H9 (cell line): ENCODE measurements around the gene OR2Z1. TPM values are rescaled to one million over a fixed set of nuclear protein-coding genes. Genes with fewer than 3 reads are reported as not detected.

Experiments used
- DNase-seq: peaks from one replicate; pipeline ENCODE4 v3.0.0-alpha.2; 2017
- H2AFZ ChIP-seq: one replicate; pipeline ENCODE4 v1.6.1; 2013; ENCODE audit warnings: mild to moderate bottlenecking, low read length, control low read depth, moderate library complexity
- H2AK5ac ChIP-seq: 2 replicates; pipeline ENCODE4 v1.6.1; 2013; ENCODE audit warnings: low read length, control low read depth, mixed read lengths; ENCODE audit not compliant: insufficient read length
- H2BK120ac ChIP-seq: one replicate; pipeline ENCODE4 v1.6.1; 2013; ENCODE audit warnings: low read depth, mild to moderate bottlenecking, low read length, control low read depth, inconsistent platforms; ENCODE audit not compliant: poor library complexity, severe bottlenecking
- H2BK12ac ChIP-seq: 2 replicates; pipeline ENCODE4 v1.6.1; 2013; ENCODE audit warnings: low read length, control low read depth, mixed read lengths, low read depth; ENCODE audit not compliant: insufficient read length
- H2BK15ac ChIP-seq: 2 replicates; pipeline ENCODE4 v1.6.1; 2013; ENCODE audit warnings: low read depth, low read length, control low read depth
- H2BK20ac ChIP-seq: one replicate; pipeline ENCODE4 v1.6.1; 2013; ENCODE audit warnings: low read depth, mild to moderate bottlenecking, low read length, control low read depth, inconsistent platforms; ENCODE audit not compliant: poor library complexity, severe bottlenecking
- H2BK5ac ChIP-seq: 2 replicates; pipeline ENCODE4 v1.6.1; 2013; ENCODE audit warnings: low read length, control low read depth, mixed read lengths; ENCODE audit not compliant: insufficient read length
- H3K14ac ChIP-seq: 2 replicates; pipeline ENCODE4 v1.6.1; 2013; ENCODE audit warnings: low read length, control low read depth; ENCODE audit not compliant: insufficient read depth
- H3K18ac ChIP-seq: 2 replicates; pipeline ENCODE4 v1.6.1; 2013; ENCODE audit warnings: low read depth, mild to moderate bottlenecking, mixed read lengths, low read length, control low read depth; ENCODE audit not compliant: insufficient read length
- H3K23ac ChIP-seq: 2 replicates; pipeline ENCODE4 v1.6.1; 2013; ENCODE audit warnings: low read length, control low read depth, mixed read lengths, low read depth; ENCODE audit not compliant: insufficient read length
- H3K23me2 ChIP-seq: 2 replicates; pipeline ENCODE4 v1.6.1; 2013; ENCODE audit warnings: low read depth, mild to moderate bottlenecking, mixed read lengths, low read length, control low read depth; ENCODE audit not compliant: insufficient read length, poor library complexity, severe bottlenecking
- H3K27ac ChIP-seq: 2 replicates; pipeline ENCODE4 v1.5.1; 2013; ENCODE audit warnings: low read length, control low read depth, mixed read lengths, low read depth; ENCODE audit not compliant: insufficient read length
- H3K27me3 ChIP-seq: 2 replicates; pipeline ENCODE4 v1.6.1; 2013; ENCODE audit warnings: low read length, control low read depth, inconsistent platforms; ENCODE audit not compliant: insufficient read depth
- H3K4ac ChIP-seq: 2 replicates; pipeline ENCODE4 v1.6.1; 2013; ENCODE audit warnings: low read depth, mild to moderate bottlenecking, control low read depth, inconsistent platforms, low read length, moderate library complexity
- H3K4me1 ChIP-seq: 2 replicates; pipeline ENCODE4 v1.6.1; 2013; ENCODE audit warnings: low read length, control low read depth, inconsistent platforms; ENCODE audit not compliant: insufficient read depth
- H3K4me2 ChIP-seq: 2 replicates; pipeline ENCODE4 v1.6.1; 2013; ENCODE audit warnings: low read length, control low read depth, mixed read lengths; ENCODE audit not compliant: insufficient read length, insufficient read depth
- H3K56ac ChIP-seq: 2 replicates; pipeline ENCODE4 v1.6.1; 2013; ENCODE audit warnings: low read depth, mild to moderate bottlenecking, mixed read lengths, low read length, control low read depth; ENCODE audit not compliant: insufficient read length
- H3K79me1 ChIP-seq: 2 replicates; pipeline ENCODE4 v1.6.1; 2013; ENCODE audit warnings: low read depth, mild to moderate bottlenecking, moderate library complexity, low read length, control low read depth, inconsistent platforms; ENCODE audit not compliant: insufficient read depth, poor library complexity, severe bottlenecking
- H3K79me2 ChIP-seq: 2 replicates; pipeline ENCODE4 v1.6.1; 2013; ENCODE audit warnings: low read length, control low read depth, inconsistent platforms; ENCODE audit not compliant: insufficient read depth
- H3K9ac ChIP-seq: 2 replicates; pipeline ENCODE4 v1.6.1; 2013; ENCODE audit warnings: low read length, control low read depth, mixed read lengths; ENCODE audit not compliant: insufficient read length; ENCODE audit errors: extremely low read depth
- H3K9me3 ChIP-seq: one replicate; pipeline ENCODE4 v1.6.1; 2013; ENCODE audit warnings: low read depth, low read length, inconsistent platforms; ENCODE audit not compliant: control insufficient read depth
- H3T11ph ChIP-seq: one replicate; pipeline ENCODE4 v1.6.1; 2013; ENCODE audit warnings: mild to moderate bottlenecking, low read length, control low read depth, inconsistent platforms
- H4K20me1 ChIP-seq: one replicate; pipeline ENCODE4 v1.6.1; 2013; ENCODE audit not compliant: control insufficient read depth, insufficient read length, insufficient read depth
- H4K5ac ChIP-seq: 2 replicates; pipeline ENCODE4 v1.6.1; 2013; ENCODE audit warnings: low read depth, mild to moderate bottlenecking, mixed read lengths, low read length, control low read depth; ENCODE audit not compliant: insufficient read length
- H4K8ac ChIP-seq: replicated peaks from 2 replicates; pipeline ENCODE4 v1.6.1; 2013; ENCODE audit warnings: low read length, control low read depth, mixed read lengths, low read depth; ENCODE audit not compliant: insufficient read length
- H4K91ac ChIP-seq: 2 replicates; pipeline ENCODE4 v1.6.1; 2013; ENCODE audit warnings: low read depth, mild to moderate bottlenecking, moderate library complexity, mixed read lengths, low read length, control low read depth; ENCODE audit not compliant: insufficient read length
- H3K27ac Mint-ChIP-seq, 3 experiments: 2 replicates in 2 of 3; 3 replicates in 1 of 3; pipeline ENCODE4 v1.8.0; 2020 to 2021; ENCODE audit warnings: mixed read lengths in 3 of 3, mild to moderate bottlenecking in 1 of 3, moderate library complexity in 1 of 3
- H3K27me3 Mint-ChIP-seq: 2 replicates; pipeline ENCODE4 v1.8.0; 2021; ENCODE audit warnings: low read depth, mild to moderate bottlenecking, moderate library complexity, mixed read lengths
- H3K36me3 Mint-ChIP-seq, 3 experiments: 2 replicates in 2 of 3; 3 replicates in 1 of 3; pipeline ENCODE4 v1.8.0; 2020 to 2021; ENCODE audit warnings: low read depth in 3 of 3, mixed read lengths in 3 of 3; ENCODE audit not compliant: insufficient read depth in 1 of 3
- H3K4me1 Mint-ChIP-seq, 2 experiments: 2 replicates each; pipeline ENCODE4 v1.8.0; 2020; ENCODE audit warnings: mixed read lengths in 2 of 2
- H3K4me3 Mint-ChIP-seq, 2 experiments: 2 replicates in 1 of 2; 3 replicates in 1 of 2; pipeline ENCODE4 v1.8.0; 2020 to 2021; ENCODE audit warnings: mild to moderate bottlenecking in 2 of 2, mixed read lengths in 2 of 2, moderate library complexity in 1 of 2
- H3K9me3 Mint-ChIP-seq, 2 experiments: 2 replicates in 1 of 2; 3 replicates in 1 of 2; pipeline ENCODE4 v1.8.0; 2020; ENCODE audit warnings: mild to moderate bottlenecking in 2 of 2, mixed read lengths in 2 of 2, moderate library complexity in 1 of 2
- WGBS: extraction: QIAGEN DNeasy Blood & Tissue Kit; methylation state at CpG from one replicate; pipeline ENCODE4 v1.1.7; 2013; ENCODE audit warnings: missing lambda C conversion rate, low lambda C conversion rate, mixed read lengths; ENCODE audit not compliant: insufficient read length; ENCODE audit errors: extremely low coverage; 5-methylcytosine and 5-hydroxymethylcytosine counted together
- total RNA-seq: library from RNA; stranded (reverse); gene quantifications from 2 replicates; pipeline ENCODE4 v1.2.1, GENCODE V29; 2021
- TF ChIP-seq, protein P1 (sequence below): fragments of 200-600 bp; sonication (generic); conservative IDR thresholded peaks from 3 replicates; pipeline ENCODE4 v1.8.0; 2021; ENCODE audit warnings: antibody characterized with exemption, mild to moderate bottlenecking

The OR2Z1 gene
- total RNA-seq, 1 experiment from 2014 or later = not detected

GRCh38 chr19:8682472-8682871 lies 39.0 kb upstream of the OR2Z1 start:
- no peaks in the 10 kb centered on the region for H4K20me1 ChIP-seq
- no peaks in the 10 kb centered on the region for H3K4me1 ChIP-seq
- H2AK5ac ChIP-seq = no peak overlapping the region
- Mint-ChIP-seq H3K4me1 (no peaks in the 10 kb centered on the region), H3K27me3 (peaks cover 7% of the 10 kb centered on the region), H3K4me3 (no peak overlapping the region), H3K9me3 (peaks cover 12 to 52% of the 10 kb centered on the region in 2 experiments), H3K27ac (no peak overlapping the region), H3K36me3 (peaks cover 3 to 6% (median 5%) of the 10 kb centered on the region in 3 experiments; a peak in 4 of 7 replicates)
- no peak overlapping the region for H4K8ac ChIP-seq
- no peak overlapping the region for H2BK120ac ChIP-seq
- H3K18ac ChIP-seq = no peak overlapping the region
- no peak overlapping the region for H2BK12ac ChIP-seq
- H3K27me3 ChIP-seq = no peaks in the 10 kb centered on the region
- no peak overlapping the region for H3K14ac ChIP-seq
- H3K23ac ChIP-seq = no peak overlapping the region
- H3K9me3 ChIP-seq = no peaks in the 10 kb centered on the region
- no peak overlapping the region for H3K9ac ChIP-seq
- no peak overlapping the region for H2BK20ac ChIP-seq
- WGBS = 100% methylated on average over 2 of the region's 2 CpGs
- no peaks in the 10 kb centered on the region for H3K79me2 ChIP-seq
- H2BK5ac ChIP-seq = no peak overlapping the region
- no peak overlapping the region for H4K91ac ChIP-seq
- H4K5ac ChIP-seq = no peak overlapping the region
- no peak for DNase-seq
- H3T11ph ChIP-seq = no peak overlapping the region
- H3K79me1 ChIP-seq = no peaks in the 10 kb centered on the region
- no peak overlapping the region for H3K27ac ChIP-seq
- no peak overlapping the region for H2AFZ ChIP-seq
- TF ChIP-seq, protein P1, sequence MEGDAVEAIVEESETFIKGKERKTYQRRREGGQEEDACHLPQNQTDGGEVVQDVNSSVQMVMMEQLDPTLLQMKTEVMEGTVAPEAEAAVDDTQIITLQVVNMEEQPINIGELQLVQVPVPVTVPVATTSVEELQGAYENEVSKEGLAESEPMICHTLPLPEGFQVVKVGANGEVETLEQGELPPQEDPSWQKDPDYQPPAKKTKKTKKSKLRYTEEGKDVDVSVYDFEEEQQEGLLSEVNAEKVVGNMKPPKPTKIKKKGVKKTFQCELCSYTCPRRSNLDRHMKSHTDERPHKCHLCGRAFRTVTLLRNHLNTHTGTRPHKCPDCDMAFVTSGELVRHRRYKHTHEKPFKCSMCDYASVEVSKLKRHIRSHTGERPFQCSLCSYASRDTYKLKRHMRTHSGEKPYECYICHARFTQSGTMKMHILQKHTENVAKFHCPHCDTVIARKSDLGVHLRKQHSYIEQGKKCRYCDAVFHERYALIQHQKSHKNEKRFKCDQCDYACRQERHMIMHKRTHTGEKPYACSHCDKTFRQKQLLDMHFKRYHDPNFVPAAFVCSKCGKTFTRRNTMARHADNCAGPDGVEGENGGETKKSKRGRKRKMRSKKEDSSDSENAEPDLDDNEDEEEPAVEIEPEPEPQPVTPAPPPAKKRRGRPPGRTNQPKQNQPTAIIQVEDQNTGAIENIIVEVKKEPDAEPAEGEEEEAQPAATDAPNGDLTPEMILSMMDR = no peak
- no peak overlapping the region for H3K4me2 ChIP-seq
- no peaks in the 10 kb centered on the region for H3K23me2 ChIP-seq
- H3K4ac ChIP-seq = no peak overlapping the region
- H2BK15ac ChIP-seq = no peak overlapping the region
- no peak overlapping the region for H3K56ac ChIP-seq
